Coronary artery (tissue), 2 donors: Measurements from ENCODE around the gene PLPP1.

ENCODE experiments used
- DNase-seq: peaks from one replicate; pipeline ENCODE4 v3.0.0-alpha.2; 2017; ENCODE audit warnings: low spot score
- H3K27ac ChIP-seq, 2 donors: fragments of 200-600 bp; sonication (generic); one replicate each; pipeline ENCODE4 v1.5.1; 2016 to 2019
- H3K4me3 ChIP-seq: fragments of 200-600 bp; sonication (generic); 2 replicates; pipeline ENCODE4 v1.5.1; 2016; ENCODE audit warnings: mild to moderate bottlenecking, moderate library complexity
- CTCF ChIP-seq: fragments of 200-600 bp; sonication (generic); IDR thresholded peaks from one replicate; pipeline ENCODE4 v1.5.1; 2019; ENCODE audit warnings: antibody characterized with exemption

PLPP1 gene

GRCh38 chr5:55492449-55492848 lies 42.3 kb downstream of the PLPP1 start:
- no peak overlapping the region for H3K27ac ChIP-seq
- DNase-seq, result no peak
- H3K4me3 ChIP-seq, result no peak overlapping the region
- TF ChIP-seq CTCF, result no peak

- Histone ChIP-seq H3K27ac (no peak overlapping the region), H3K4me3 (no peak overlapping the region)
- no peak for DNase-seq
- no peak for TF ChIP-seq CTCF
Measured at GRCh38 chr5:55485073-55485472, 49.7 kb downstream of the PLPP1 start.

- DNase-seq, result no peak
- Histone ChIP-seq H3K27ac (no peak overlapping the region), H3K4me3 (no peak overlapping the region)
- no peak for TF ChIP-seq CTCF
Measured at GRCh38 chr5:55484531-55484930, 50.2 kb downstream of the PLPP1 start.

GRCh38 chr5:55483885-55484284 lies 50.9 kb downstream of the PLPP1 start:
- no peak for DNase-seq
- no peak for TF ChIP-seq CTCF
- H3K4me3 ChIP-seq, result no peak overlapping the region
- no peak overlapping the region for H3K27ac ChIP-seq

- Histone ChIP-seq H3K27ac (no peak overlapping the region), H3K4me3 (no peak overlapping the region)
- no peak for DNase-seq
- TF ChIP-seq CTCF, result no peak
Measured at GRCh38 chr5:55481293-55481855, 53.4 kb downstream of the PLPP1 start.

- no peak overlapping the region for H3K4me3 ChIP-seq
- no peak for TF ChIP-seq CTCF
- no peak for DNase-seq
- H3K27ac ChIP-seq, result no peak overlapping the region
Measured at GRCh38 chr5:55480781-55481180, 54.0 kb downstream of the PLPP1 start.

- Histone ChIP-seq H3K4me3 (no peak overlapping the region), H3K27ac (no peak overlapping the region)
- no peak for DNase-seq
- TF ChIP-seq CTCF, result no peak
Measured at GRCh38 chr5:55472642-55473041, 62.1 kb downstream of the PLPP1 start.
